ENCODE measurements around the gene IFNLR1.

IFNLR1 gene

GRCh38 chr1:24186711-24186992 lies 437 bp downstream of the IFNLR1 start:
- no peak for TF ChIP-seq SIN3A (IDR thresholded peaks at IDR 0.05; ENCODE audit: borderline replicate concordance, insufficient read depth, low read length)
- no peak for TF ChIP-seq TAF1 (IDR thresholded peaks at IDR 0.05; ENCODE audit: borderline replicate concordance, insufficient read depth, low read length)
- TF ChIP-seq POLR2AphosphoS5 (IDR thresholded peaks at IDR 0.05; ENCODE audit: low read depth, low read length) = no peak
- no peak for TF ChIP-seq REST (IDR thresholded peaks at IDR 0.05; ENCODE audit: insufficient read depth in 1 of 2, low read depth in 2 of 2, low read length in 2 of 2)
- TF ChIP-seq FOXP2 (optimal IDR thresholded peaks at IDR 0.05; ENCODE audit: borderline replicate concordance, extremely low read depth, extremely low read length, insufficient read depth) = no peak

DNA sequence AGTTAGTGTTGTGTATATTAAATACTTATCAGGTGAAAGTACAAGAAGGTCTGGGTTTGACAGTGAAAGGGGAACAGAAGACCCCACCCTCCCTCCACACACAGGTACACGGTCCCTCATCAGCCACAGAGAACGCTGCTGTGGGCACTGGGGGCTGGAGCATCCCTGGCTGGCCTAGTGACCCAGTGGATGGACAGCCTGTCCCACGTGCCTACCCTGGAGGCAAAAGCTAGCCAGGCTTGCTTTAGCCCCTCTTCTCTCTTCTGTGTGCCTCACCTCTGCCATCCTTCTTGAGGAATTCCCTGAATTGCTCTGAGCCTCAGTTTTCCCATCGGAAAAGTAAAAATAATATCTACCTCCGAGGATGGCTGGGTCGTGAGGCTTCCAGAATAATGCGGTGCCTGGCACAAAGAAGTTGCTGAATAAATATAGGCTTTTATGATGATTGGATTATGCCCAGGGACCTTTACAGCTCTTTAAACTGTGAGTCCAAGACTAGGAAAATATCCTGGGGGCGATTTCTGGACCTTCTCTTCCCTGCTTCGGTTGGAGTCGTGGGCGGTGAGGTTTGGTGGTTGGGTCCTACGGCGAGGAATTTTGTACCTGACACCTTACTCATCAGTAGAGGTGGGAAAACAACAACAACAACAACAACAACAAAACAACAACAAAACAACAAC lies 918 bp downstream of the IFNLR1 start:
- TF ChIP-seq REST (IDR thresholded peaks at IDR 0.05; ENCODE audit: insufficient read depth in 1 of 2, low read depth in 2 of 2, low read length in 2 of 2) = no peak
- TF ChIP-seq TAF1 (IDR thresholded peaks at IDR 0.05; ENCODE audit: borderline replicate concordance, insufficient read depth, low read length) = no peak
- TF ChIP-seq POLR2AphosphoS5 (IDR thresholded peaks at IDR 0.05; ENCODE audit: low read depth, low read length) = no peak
- TF ChIP-seq SIN3A (IDR thresholded peaks at IDR 0.05; ENCODE audit: borderline replicate concordance, insufficient read depth, low read length) = no peak
- no peak for TF ChIP-seq FOXP2 (optimal IDR thresholded peaks at IDR 0.05; ENCODE audit: borderline replicate concordance, extremely low read depth, extremely low read length, insufficient read depth)

GRCh38 chr1:24185076-24185475 lies 2.0 kb downstream of the IFNLR1 start:
- no peak for TF ChIP-seq POLR2AphosphoS5 (IDR thresholded peaks at IDR 0.05; ENCODE audit: low read depth, low read length)
- TF ChIP-seq REST (IDR thresholded peaks at IDR 0.05; ENCODE audit: insufficient read depth in 1 of 2, low read depth in 2 of 2, low read length in 2 of 2) = no peak
- TF ChIP-seq FOXP2 (optimal IDR thresholded peaks at IDR 0.05; ENCODE audit: borderline replicate concordance, extremely low read depth, extremely low read length, insufficient read depth) = no peak
- TF ChIP-seq SIN3A (IDR thresholded peaks at IDR 0.05; ENCODE audit: borderline replicate concordance, insufficient read depth, low read length) = no peak
- no peak for TF ChIP-seq TAF1 (IDR thresholded peaks at IDR 0.05; ENCODE audit: borderline replicate concordance, insufficient read depth, low read length)

DNA sequence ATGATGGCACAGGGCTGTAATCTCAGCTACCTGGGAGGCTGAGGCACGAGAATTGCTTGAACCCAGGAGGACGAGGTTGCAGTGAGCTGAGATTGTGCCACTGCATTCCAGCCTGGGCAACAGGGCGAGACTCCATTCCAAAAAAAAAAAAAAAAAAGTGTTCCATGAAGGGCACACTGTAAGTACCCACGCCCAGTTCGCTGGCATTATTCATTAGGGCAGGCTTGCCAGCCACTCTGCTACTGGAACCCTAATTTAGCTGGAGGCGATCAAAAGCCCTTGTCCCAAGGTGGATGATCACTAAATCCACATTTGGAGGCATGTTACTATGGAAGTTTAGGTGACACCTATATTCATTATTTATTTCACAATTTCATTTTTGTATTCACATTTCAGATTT lies 5.0 kb downstream of the IFNLR1 start:
- no peak for TF ChIP-seq FOXP2 (optimal IDR thresholded peaks at IDR 0.05; ENCODE audit: borderline replicate concordance, extremely low read depth, extremely low read length, insufficient read depth)
- TF ChIP-seq SIN3A (IDR thresholded peaks at IDR 0.05; ENCODE audit: borderline replicate concordance, insufficient read depth, low read length) = no peak
- TF ChIP-seq TAF1 (IDR thresholded peaks at IDR 0.05; ENCODE audit: borderline replicate concordance, insufficient read depth, low read length) = no peak

GRCh38 chr1:24181619-24182018 lies 5.5 kb downstream of the IFNLR1 start:
- no peak for TF ChIP-seq REST (IDR thresholded peaks at IDR 0.05; ENCODE audit: insufficient read depth in 1 of 2, low read depth in 2 of 2, low read length in 2 of 2)
- TF ChIP-seq SIN3A (IDR thresholded peaks at IDR 0.05; ENCODE audit: borderline replicate concordance, insufficient read depth, low read length) = no peak
- no peak for TF ChIP-seq TAF1 (IDR thresholded peaks at IDR 0.05; ENCODE audit: borderline replicate concordance, insufficient read depth, low read length)
- TF ChIP-seq POLR2AphosphoS5 (IDR thresholded peaks at IDR 0.05; ENCODE audit: low read depth, low read length) = no peak
- no peak for TF ChIP-seq FOXP2 (optimal IDR thresholded peaks at IDR 0.05; ENCODE audit: borderline replicate concordance, extremely low read depth, extremely low read length, insufficient read depth)

Data from PFSK-1 (cell line).